T47D (cell line): ENCODE data around the gene EIF5A2.

Experiments used
- DNase-seq, 2 experiments: peaks; one replicate each; pipeline versions ENCODE4 v3.0.0 to v3.0.0-alpha.2; 2011 to 2012; ENCODE audit warnings: low read depth in 1 of 2, low spot score in 1 of 2
- JUND ChIP-seq: IDR thresholded peaks from 2 replicates; pipeline ENCODE4 v1.6.1; 2012; ENCODE audit warnings: low read depth
- in situ Hi-C: cut with HindIII; loops from 2 replicates; pipeline ENCODE4 v1.10.0; 2016; ENCODE audit warnings: low sequenced_read_pairs, low pct_unique_long_range_greater_than_20kb

EIF5A2 gene

GRCh38 chr3:170864525-170865208 is 43.8 kb downstream of the EIF5A2 start:
- peak in 1 of 2 experiments; percentile 70 for DNase-seq
- TF ChIP-seq JUND = no peak; the same call in none of the 2 replicates
- in situ Hi-C loops = no loop called here

- DNase-seq = peak in 1 of 2 experiments; percentile 33
- 0 out of 2 replicates have a peak, but pooled peaks have one; percentile 7 for TF ChIP-seq JUND
- in situ Hi-C loops = no loop called here
Observed at GRCh38 chr3:170863816-170864215, 44.6 kb downstream of the EIF5A2 start.

GRCh38 chr3:170862618-170863374 is 45.6 kb downstream of the EIF5A2 start:
- peak in 1 of 2 experiments; percentile 25 for DNase-seq
- in situ Hi-C loops = no loop called here
- no peak for TF ChIP-seq JUND

- TF ChIP-seq JUND = no peak
- DNase-seq = no peak
- in situ Hi-C loops = no loop called here
Observed at GRCh38 chr3:170858599-170858998, 49.8 kb downstream of the EIF5A2 start.

GRCh38 chr3:170852324-170852723 is 56.1 kb downstream of the EIF5A2 start:
- no peak for DNase-seq
- in situ Hi-C loops = no loop called here
- TF ChIP-seq JUND = no peak

- TF ChIP-seq JUND = no peak
- DNase-seq = peak; percentile 41 to 47
- in situ Hi-C loops = no loop called here
Observed at GRCh38 chr3:170848292-170848917, 60.0 kb downstream of the EIF5A2 start.

GRCh38 chr3:170844377-170844776 is 64.1 kb downstream of the EIF5A2 start:
- in situ Hi-C loops = no loop called here
- DNase-seq = no peak
- TF ChIP-seq JUND = no peak

- no peak for TF ChIP-seq JUND
- in situ Hi-C loops = no loop called here
- no peak for DNase-seq
Observed at GRCh38 chr3:170840291-170840859, 68.1 kb downstream of the EIF5A2 start.

- no peak for TF ChIP-seq JUND
- no peak for DNase-seq
- in situ Hi-C loops = no loop called here
Observed at GRCh38 chr3:170839518-170840100, 68.8 kb downstream of the EIF5A2 start.
